ENCODE data around the gene HPD.
A peak's percentile ranks its signal among the peaks of the same experiment; 100 is the strongest.
"Not testable (repeated sequence)": the region's sequence is repeated elsewhere in the genome, so short reads cannot be mapped to it uniquely, and the experiment has no call there.

HPD gene

DNA sequence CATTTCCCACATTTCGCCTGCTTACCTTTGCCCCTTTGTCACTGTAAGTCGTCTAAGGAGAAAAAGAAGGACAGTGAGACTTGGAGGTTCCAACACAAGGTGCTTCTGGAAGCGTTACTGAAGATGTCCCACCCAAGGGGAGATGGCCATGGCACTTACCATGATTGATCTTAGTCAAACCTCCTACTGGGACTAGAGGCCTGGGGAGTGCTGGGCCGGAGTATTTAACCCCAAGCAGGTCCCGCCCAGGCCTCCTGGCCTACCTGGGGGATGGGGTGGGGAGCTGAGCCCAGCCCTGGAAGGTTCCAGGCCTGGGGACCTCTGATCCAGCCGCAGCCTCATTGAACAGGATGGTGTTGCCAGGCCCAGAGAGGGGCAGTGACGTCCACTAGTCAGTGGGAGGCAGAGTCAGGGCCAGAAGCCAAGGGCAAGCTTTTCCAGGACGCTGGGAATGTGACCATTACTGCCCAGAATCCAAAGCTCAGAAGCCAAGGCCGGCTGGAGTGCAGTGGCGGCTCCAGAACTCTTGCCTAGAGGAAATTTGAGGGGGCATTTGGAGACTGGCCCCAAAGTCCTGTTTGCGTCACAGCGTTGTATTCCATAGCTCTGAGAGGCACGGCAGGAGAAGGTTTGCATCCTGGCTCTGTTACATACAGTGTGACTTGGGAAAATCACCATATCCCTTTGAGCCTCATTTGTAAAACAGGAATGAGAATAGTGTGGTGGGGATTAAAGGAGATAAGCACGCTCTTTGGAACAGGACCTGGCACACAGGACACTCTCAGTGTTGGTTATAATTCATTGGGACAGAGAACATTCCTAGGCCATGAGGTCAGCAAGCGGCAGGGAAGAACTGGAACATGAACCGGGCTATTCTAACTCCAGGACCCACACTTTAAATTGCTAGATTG lies at the start of gene HPD:
TSS of gene HPD (minus strand) at position 198 of the 911 bp plus-strand sequence. CDS start at position 162, 36 bp downstream.
- peak; percentile 80 for DNase-seq
- in situ Hi-C loops (cut with HindIII; ENCODE audit: low pct_ligation_motif_present, low pct_unique_long_range_greater_than_20kb, low sequenced_read_pairs) = no loop called here

DNA sequence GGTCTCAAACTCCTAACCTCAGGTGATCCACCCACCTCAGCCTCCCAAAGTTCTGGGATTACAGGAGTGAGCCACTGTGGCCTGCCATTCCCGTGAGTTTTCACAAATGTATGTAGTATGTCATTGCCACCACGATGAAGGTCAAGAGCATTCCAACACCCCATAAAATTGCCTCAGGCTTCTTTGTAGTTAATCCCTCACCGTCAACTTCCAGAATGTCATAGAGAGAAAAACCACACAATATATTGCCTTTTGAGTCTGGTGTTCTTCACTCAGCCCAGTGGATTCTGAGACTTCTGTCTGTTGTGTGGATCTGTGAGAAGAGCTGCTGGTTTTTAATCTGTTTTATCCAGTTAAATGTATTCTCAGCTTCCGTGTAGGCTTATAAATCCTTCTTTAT lies 47.1 kb upstream of the HPD start:
- no peak for DNase-seq
- in situ Hi-C loops (cut with HindIII; ENCODE audit: low pct_ligation_motif_present, low pct_unique_long_range_greater_than_20kb, low sequenced_read_pairs) = no loop called here

DNA sequence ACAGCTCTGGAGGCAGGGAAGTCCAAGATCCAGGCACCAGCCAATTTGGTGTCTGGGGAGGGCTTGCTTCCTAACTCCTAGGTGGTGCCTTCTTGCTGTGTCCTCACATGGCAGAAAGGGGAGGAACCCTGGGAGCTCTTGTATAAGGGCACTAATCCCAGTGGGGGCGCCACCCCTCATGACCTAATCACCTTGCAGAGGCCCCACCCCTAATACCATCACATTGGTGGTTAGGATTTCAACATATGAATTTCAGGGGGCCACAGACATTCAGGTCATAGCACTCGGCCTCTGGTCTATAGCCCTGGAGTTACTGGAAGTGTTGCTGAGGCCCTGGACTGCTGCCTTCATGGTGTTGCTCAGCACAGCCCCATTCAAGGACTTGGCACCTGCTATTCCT lies 44.5 kb upstream of the HPD start:
- no peak for DNase-seq
- in situ Hi-C loops (cut with HindIII; ENCODE audit: low pct_ligation_motif_present, low pct_unique_long_range_greater_than_20kb, low sequenced_read_pairs) = no loop called here

DNA sequence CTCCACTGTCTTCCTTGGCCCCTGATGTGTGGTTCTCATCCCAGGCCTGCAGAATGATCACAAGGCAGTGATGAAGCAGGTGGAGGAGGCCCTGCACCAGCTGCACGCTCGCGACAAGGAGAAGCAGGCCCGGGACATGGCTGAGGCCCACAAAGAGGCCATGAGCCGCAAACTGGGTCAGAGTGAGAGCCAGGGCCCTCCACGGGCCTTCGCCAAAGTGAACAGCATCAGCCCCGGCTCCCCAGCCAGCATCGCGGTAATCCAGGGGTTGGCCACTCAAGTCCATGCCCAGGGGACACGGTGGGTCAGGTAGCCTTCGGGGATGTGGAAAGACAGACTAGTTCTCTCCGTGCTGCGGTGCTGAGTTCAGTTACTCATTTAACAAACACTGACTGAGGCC lies 40.9 kb upstream of the HPD start:
- in situ Hi-C loops (cut with HindIII; ENCODE audit: low pct_ligation_motif_present, low pct_unique_long_range_greater_than_20kb, low sequenced_read_pairs) = no loop called here
- DNase-seq = no peak

DNA sequence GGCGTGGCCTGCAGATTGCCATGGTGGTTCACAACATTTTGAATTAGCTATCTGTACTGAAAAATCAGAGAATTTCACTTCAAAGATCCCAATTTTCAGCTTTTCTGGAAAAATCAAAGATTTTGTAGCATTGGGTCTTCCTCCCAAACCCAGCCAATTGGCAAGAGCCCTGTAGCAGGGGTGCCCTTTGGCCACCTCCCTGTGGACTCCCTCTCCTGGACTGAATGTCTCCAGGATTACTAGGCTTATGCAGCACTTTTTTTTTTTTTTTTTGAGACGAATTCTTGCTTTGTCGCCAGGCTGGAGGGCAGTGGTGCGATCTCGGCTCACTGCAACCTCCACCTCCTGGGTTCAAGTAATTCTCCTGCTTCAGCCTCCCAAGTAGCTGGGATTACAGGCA lies 39.6 kb upstream of the HPD start:
- DNase-seq = no peak
- in situ Hi-C loops (cut with HindIII; ENCODE audit: low pct_ligation_motif_present, low pct_unique_long_range_greater_than_20kb, low sequenced_read_pairs) = no loop called here

DNA sequence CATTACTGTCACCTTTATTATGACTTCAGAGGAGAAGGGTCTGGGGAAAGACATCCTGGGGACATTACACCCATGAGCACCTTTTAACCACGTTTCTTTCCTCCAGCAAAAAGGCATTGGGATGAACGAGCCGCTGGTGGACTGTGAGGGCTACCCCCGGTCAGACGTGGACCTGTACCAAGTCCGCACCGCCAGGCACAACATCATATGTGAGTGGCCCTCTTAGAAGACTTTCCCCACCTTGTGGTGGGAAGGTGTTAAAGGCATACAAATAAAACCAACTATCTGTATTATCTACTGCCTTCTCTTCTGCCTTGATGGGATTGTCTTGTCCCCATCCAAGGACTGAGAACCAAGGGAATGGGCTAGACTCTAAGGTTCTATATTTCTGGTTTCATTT lies 36.0 kb upstream of the HPD start:
- in situ Hi-C loops (cut with HindIII; ENCODE audit: low pct_ligation_motif_present, low pct_unique_long_range_greater_than_20kb, low sequenced_read_pairs) = no loop called here
- DNase-seq = peak; percentile 72

DNA sequence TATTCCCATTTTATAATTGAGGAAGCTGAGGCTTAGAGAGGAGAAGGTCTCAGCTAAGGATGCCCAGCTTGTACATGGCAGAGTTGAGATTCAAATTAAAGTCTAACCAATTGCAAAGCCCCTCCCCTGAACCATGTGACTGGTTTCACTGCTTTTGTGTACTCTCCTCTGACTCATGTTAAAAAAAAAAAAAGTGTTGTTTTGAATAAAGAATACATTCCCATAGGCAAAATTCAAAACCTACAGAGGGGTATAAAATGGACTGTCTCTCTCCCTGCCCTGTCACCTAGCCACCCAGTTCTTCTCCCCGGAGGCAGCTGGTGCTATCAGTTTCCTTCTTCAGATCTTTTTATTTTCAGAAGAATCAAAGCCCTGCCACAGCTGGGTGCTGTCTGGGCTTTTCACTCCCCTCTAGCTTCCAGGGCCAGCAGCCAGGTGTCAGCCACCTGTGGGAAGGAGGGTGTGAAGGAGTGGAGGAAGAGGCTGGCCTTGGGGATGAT lies 35.4 kb upstream of the HPD start:
- in situ Hi-C loops (cut with HindIII; ENCODE audit: low pct_ligation_motif_present, low pct_unique_long_range_greater_than_20kb, low sequenced_read_pairs) = no loop called here
- peak; percentile 85 for DNase-seq

DNA sequence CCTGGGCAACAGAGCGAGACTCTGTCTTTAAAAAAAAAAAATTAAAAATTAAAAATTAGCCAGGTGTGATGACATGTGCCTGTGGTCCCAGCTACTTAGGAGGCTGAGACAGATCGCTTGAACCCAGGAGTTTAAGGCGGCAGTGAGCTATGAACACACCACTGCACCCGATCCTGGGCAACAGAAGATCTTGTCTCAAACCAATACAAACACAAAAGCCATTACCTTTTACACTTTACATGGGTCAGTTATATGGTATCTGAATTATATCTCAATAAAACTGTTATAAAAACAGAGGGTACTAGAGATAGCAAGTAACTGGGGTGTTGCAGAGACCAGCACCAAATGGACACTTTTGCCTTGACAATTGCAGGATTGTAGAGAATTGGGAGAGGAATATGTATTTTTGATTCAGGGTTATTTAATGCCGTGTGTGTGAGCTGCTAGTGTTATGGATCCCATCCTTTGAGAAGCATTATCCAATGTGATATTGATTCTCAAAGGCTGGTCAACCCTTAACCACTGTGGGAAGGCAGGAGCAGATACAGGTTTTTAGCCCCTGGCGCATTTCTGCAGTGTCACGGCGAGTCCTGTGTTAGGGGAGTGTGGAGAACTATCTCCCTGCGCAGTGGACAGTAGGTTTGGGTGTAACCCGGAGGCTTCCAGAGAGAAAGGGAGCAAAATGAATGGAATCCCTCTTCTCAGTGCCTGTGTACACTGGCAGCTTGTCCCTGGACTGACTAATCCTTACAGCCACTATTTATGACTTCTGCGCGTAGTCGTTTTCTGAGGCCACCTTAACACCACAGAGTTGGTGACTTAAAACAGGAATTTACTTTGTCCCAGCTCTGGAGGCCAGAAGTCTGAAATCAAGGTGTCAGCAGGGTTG lies 34.3 kb upstream of the HPD start:
- no peak for DNase-seq
- in situ Hi-C loops (cut with HindIII; ENCODE audit: low pct_ligation_motif_present, low pct_unique_long_range_greater_than_20kb, low sequenced_read_pairs) = no loop called here

DNA sequence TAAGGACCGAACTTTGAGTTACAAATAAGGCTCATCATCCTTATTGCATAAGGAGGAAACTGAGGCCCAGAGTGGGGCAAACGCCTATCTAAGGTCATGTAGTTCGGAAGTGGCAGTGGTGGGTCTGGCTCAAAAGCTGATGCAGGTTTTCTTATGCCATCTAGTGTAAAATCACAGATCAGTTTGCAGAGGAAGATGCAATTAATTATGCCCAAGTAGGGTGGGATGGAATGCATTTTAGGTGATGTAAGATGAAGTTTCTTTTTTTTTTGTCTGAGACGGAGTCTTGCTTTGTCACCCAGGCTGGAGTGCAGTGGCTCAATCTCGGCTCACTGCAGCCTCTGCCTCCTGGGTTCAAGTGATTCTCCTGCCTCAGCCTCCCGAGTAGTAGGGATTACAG lies 31.0 kb upstream of the HPD start:
- DNase-seq; in situ Hi-C loops (cut with HindIII; ENCODE audit: low pct_ligation_motif_present, low pct_unique_long_range_greater_than_20kb, low sequenced_read_pairs): not testable (repeated sequence)

DNA sequence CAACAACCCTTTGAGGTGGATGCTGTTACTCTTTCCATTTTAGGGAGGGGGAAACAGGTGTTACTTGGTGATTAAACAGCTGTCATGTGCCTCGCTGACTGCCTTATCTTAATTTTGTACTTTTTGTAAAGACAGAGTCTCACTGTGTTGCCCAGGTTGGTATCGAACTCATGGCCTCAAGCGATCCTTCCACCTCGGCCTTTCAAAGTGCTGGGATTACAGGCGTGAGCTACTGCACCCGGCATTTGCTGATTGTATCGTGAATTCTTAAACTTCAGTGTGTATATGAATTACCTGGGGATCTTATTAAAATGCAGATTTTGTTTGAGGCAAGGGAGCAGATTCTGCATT lies 30.6 kb upstream of the HPD start:
- in situ Hi-C loops (cut with HindIII; ENCODE audit: low pct_ligation_motif_present, low pct_unique_long_range_greater_than_20kb, low sequenced_read_pairs) = no loop called here
- no peak for DNase-seq

DNA sequence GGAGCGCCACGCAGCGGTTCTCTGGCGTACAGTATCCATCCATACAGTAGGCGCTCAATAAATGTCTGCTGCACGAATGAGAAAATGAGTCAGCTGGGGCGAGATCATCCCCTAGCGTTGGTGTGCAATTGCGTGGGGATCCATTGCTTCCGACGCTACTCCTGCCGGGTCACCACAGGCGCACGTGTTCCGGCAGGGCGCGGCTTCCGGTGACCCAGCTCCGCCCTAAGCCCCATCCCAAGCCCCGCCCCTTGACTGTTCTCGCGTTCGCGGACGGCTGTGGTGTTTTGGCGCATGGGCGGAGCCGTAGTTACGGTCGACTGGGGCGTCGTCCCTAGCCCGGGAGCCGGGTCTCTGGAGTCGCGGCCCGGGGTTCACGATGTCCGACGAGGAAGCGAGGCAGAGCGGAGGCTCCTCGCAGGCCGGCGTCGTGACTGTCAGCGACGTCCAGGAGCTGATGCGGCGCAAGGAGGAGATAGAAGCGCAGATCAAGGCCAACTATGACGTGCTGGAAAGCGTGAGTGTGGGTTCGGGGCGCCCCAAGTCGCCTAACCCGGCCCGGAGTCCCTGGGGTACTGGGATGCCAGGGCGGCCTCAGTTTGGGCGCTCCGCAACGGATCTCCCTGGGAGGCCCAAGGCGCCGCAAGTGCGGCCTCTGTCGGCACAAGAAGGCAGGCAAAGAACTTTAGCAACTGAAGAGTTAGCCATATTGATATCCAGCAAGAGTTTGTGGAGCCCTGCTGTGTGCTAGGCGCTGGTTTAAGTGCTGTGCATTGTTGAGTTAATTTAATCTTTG lies 30.0 kb upstream of the HPD start, which contains the start of gene PSMD9:
TSS of gene PSMD9 (plus strand) at position 313 of the 796 bp plus-strand sequence. CDS start at position 380, 67 bp downstream.
- DNase-seq = peak; percentile 99
- in situ Hi-C loops (cut with HindIII; ENCODE audit: low pct_ligation_motif_present, low pct_unique_long_range_greater_than_20kb, low sequenced_read_pairs) = no loop called here

DNA sequence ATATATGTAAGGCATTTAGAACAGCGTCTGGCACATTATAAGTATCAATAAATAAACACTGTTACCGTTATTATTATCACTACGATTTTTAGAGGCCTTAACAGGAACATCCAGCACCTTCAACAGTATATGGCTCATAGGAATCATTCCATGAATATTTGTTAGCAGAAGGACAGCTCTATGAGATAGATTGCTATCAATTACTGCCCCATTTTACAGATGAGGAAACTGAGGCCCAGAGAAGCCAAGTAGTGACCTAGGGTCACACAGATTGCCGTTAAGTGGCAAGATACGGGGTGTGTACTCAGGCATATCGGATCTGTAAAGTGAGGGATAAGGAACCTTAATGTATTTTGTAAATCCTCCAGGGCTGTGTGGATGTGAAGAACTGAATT lies 29.4 kb upstream of the HPD start:
- DNase-seq = no peak
- in situ Hi-C loops (cut with HindIII; ENCODE audit: low pct_ligation_motif_present, low pct_unique_long_range_greater_than_20kb, low sequenced_read_pairs) = no loop called here

DNA sequence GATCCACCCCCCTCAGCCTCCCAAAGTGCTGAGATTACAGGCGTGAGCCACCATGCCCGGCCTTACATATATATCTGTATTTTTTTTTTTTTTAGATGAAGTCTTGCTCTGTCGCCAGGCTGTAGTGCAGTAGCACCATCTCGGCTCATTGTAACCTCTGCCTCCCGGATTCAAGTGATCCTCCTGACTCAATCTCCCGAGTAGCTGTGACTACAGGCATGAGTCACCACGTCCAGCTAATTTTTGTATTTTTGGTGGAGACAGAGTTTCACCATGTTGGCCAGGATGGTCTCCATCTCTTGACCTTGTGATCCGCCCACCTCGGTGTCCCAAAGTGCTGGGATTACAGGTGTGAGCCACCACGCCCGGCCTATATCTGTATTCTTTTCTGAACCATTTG lies 26.5 kb upstream of the HPD start:
- peak; percentile 23 for DNase-seq
- in situ Hi-C loops (cut with HindIII; ENCODE audit: low pct_ligation_motif_present, low pct_unique_long_range_greater_than_20kb, low sequenced_read_pairs) = not testable (repeated sequence)

DNA sequence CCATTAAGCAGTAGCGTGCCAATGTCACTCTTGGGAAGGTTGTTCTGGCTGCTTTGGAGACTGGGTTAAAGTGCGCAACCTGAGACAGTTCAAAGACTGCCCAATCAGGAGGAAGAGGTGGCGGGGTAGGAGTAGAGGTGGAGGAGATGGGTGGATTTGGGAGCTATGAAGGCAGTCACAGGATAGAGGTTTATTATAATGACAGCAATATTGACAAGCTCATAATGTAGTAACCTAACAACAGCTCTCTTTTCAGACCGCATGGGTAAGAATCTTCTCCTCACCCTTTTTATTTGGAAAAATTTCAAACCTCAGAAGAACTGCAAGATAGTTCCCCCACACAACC lies 24.6 kb upstream of the HPD start:
- DNase-seq = no peak
- in situ Hi-C loops (cut with HindIII; ENCODE audit: low pct_ligation_motif_present, low pct_unique_long_range_greater_than_20kb, low sequenced_read_pairs) = no loop called here

DNA sequence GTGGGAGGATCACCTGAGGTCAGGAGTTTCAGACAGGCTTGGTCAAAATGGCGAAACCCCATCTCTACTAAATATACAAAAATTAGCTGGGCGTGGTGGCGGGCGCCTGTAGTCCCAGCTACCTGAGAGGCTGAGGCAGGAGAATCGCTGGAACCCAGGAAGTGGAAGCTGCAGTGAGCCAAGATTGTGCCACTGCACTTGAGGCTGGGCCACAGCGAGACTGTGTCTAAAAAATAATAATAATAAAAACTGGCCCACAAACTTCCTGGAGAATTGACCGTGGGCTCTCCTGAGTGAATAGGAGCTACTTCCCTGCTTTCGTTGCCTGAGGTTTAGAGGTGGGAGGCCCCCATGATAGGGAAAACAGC lies 17.4 kb upstream of the HPD start:
- DNase-seq; in situ Hi-C loops (cut with HindIII; ENCODE audit: low pct_ligation_motif_present, low pct_unique_long_range_greater_than_20kb, low sequenced_read_pairs): not testable (repeated sequence)

DNA sequence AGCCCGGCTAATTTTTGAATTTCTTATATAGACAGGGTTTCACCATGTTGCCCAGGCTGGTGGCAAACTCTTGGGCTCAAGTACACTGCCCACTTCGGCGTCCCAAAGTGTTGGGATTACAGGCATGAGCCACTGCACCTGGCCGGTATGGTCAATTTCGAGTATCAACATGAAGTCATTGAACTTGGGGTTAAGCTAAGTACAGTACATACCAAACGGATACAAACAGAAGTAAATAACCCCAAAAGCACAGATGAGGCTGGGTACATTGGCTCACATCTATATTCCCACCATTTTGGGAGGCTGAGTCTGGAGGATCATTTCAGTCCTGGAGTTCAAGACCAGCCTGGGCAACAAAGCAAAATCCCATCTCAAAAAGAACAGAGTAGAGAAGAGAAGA lies 16.9 kb upstream of the HPD start:
- no peak for DNase-seq
- in situ Hi-C loops (cut with HindIII; ENCODE audit: low pct_ligation_motif_present, low pct_unique_long_range_greater_than_20kb, low sequenced_read_pairs) = no loop called here

DNA sequence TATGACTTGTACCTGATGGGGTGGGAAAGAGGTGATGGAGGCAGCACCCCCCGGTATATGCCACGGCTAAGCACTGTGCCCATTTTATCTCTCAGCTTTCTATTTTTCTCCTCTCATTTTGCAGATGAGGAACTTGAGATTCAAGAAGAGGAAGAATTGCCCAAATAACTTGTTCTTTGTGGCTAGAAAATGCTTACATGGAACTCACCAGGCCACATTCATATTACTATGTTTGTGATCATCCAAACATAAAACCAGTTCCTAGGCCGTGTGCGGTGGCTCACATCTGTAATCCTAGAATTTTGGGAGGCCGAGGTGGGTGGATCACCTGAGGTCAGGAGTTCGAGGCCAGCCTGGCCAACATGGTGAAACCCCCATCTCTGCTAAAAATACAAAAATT lies 15.4 kb upstream of the HPD start:
- DNase-seq = no peak
- in situ Hi-C loops (cut with HindIII; ENCODE audit: low pct_ligation_motif_present, low pct_unique_long_range_greater_than_20kb, low sequenced_read_pairs) = no loop called here

DNA sequence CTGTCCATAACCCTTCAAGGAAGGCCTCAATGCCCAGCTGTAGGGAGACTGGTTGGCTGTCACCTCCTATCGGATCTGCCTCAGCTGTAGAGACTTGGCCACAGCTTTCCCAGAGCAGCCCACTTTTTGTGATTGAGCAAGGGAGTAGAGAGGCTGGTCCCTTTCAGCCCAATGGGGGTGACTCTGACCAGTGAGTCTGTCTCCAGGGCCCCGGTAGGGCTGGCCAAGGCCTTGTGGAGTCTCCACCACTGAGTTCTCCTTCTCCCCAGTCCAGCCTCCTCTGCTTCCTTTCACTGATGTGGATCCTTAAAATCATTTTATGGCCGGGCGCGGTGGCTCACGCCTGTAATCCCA lies 14.5 kb upstream of the HPD start:
- no peak for DNase-seq

More for the DNA sequence above, 14.5 kb upstream of the HPD start:
- in situ Hi-C loops (cut with HindIII; ENCODE audit: low pct_ligation_motif_present, low pct_unique_long_range_greater_than_20kb, low sequenced_read_pairs) = no loop called here
